HG03565 (cell line): ENCODE results near the gene PPM1K.

Source experiments
- ATAC-seq: cut with Tn5 transposase; IDR thresholded peaks from one replicate; pipeline ENCODE4 v1.9.1; 2021; ENCODE audit warnings: mild to moderate bottlenecking, moderate library complexity; ENCODE audit not compliant: unreplicated experiment

The PPM1K gene

GRCh38 chr4:88277711-88278225 lies 6.6 kb downstream of the PPM1K start:
- no peak for ATAC-seq

- no peak for ATAC-seq
Measured at GRCh38 chr4:88276952-88277710, 7.2 kb downstream of the PPM1K start.

GRCh38 chr4:88275949-88276515 lies 8.3 kb downstream of the PPM1K start:
- no peak for ATAC-seq

GRCh38 chr4:88275516-88275915 lies 8.8 kb downstream of the PPM1K start:
- ATAC-seq: peak; percentile 67

GRCh38 chr4:88268913-88269312 lies 15.4 kb downstream of the PPM1K start:
- no peak for ATAC-seq

- no peak for ATAC-seq
Measured at GRCh38 chr4:88264336-88264735, 20.0 kb downstream of the PPM1K start.

GRCh38 chr4:88257726-88258125 lies 26.6 kb downstream of the PPM1K start:
- ATAC-seq: no peak

- ATAC-seq: no peak
Measured at GRCh38 chr4:88255111-88255510, 29.2 kb downstream of the PPM1K start.

- no peak for ATAC-seq
Measured at GRCh38 chr4:88251924-88252323, 32.4 kb downstream of the PPM1K start.

GRCh38 chr4:88247148-88247547 lies 37.2 kb downstream of the PPM1K start:
- ATAC-seq: no peak

GRCh38 chr4:88246600-88246999 lies 37.8 kb downstream of the PPM1K start:
- no peak for ATAC-seq

- no peak for ATAC-seq
Measured at GRCh38 chr4:88244816-88245579, 39.4 kb downstream of the PPM1K start.

- ATAC-seq: no peak
Measured at GRCh38 chr4:88244056-88244455, 40.3 kb downstream of the PPM1K start.

- ATAC-seq: no peak
Measured at GRCh38 chr4:88242144-88242543, 42.2 kb downstream of the PPM1K start.

GRCh38 chr4:88240297-88240714 lies 44.1 kb downstream of the PPM1K start:
- ATAC-seq: no peak

GRCh38 chr4:88230969-88231771 lies 53.2 kb downstream of the PPM1K start:
- ATAC-seq: no peak

GRCh38 chr4:88230461-88230891 lies 53.9 kb downstream of the PPM1K start:
- ATAC-seq: no peak

GRCh38 chr4:88227734-88228133 lies 56.6 kb downstream of the PPM1K start:
- ATAC-seq: no peak

GRCh38 chr4:88226143-88226542 lies 58.2 kb downstream of the PPM1K start:
- ATAC-seq: no peak

- no peak for ATAC-seq
Measured at GRCh38 chr4:88225232-88226105, 58.9 kb downstream of the PPM1K start.
